LoVo (cell line): ENCODE data around the gene BMPER.

Experiments used
- DNase-seq: peaks from one replicate; pipeline ENCODE4 v3.0.0-alpha.2; 2016; ENCODE audit warnings: low spot score

BMPER gene

GRCh38 chr7:34184466-34184865, 279.1 kb downstream of the BMPER start:
- DNase-seq, result no peak

GRCh38 chr7:34187798-34188307, 282.5 kb downstream of the BMPER start:
- DNase-seq, result no peak

GRCh38 chr7:34189031-34189430, 283.7 kb downstream of the BMPER start:
- DNase-seq, result no peak

GRCh38 chr7:34190299-34190698, 285.0 kb downstream of the BMPER start:
- no peak for DNase-seq

GRCh38 chr7:34191162-34191561, 285.8 kb downstream of the BMPER start:
- no peak for DNase-seq

- DNase-seq, result no peak
Measured at GRCh38 chr7:34191771-34192479, 286.6 kb downstream of the BMPER start.

- no peak for DNase-seq
Measured at GRCh38 chr7:34192906-34193305, 287.6 kb downstream of the BMPER start.

GRCh38 chr7:34198231-34198641, 292.9 kb downstream of the BMPER start:
- DNase-seq, result no peak
